ENCODE results near the gene MBNL2. TPM values are rescaled to one million over a fixed set of nuclear protein-coding genes. Genes with fewer than 3 reads are reported as not detected.

MBNL2 gene
- total RNA-seq, 3 donors from 2014 or later, result 68.5 to 131 (median 120) TPM

DNA sequence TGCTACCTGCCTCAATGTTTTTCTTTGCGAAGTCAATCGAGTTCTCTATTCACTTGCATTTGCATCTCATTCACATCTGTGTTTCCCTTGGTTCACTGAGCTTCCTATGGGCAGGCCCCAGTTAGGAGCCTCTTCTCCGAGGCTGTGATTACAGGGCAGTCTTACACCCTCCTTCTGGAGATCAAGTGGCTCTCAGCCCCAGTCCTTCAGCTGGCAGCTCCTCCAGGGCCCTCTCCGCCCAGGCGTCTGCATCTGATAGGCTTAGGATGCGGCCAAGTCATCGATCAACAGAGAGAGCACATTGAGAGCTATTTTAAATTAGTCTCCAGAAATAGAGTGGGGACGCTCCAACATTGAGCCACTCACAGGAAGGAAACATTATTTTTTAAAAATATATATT lies 44.2 kb downstream of the MBNL2 start:
- H3K9me3 ChIP-seq, result no peaks in the 10 kb centered on the region
- no peak for TF ChIP-seq POLR2A (IDR thresholded peaks at IDR 0.05)
- no peak for TF ChIP-seq POLR2AphosphoS5 (IDR thresholded peaks at IDR 0.05)
- TF ChIP-seq, protein P1, sequence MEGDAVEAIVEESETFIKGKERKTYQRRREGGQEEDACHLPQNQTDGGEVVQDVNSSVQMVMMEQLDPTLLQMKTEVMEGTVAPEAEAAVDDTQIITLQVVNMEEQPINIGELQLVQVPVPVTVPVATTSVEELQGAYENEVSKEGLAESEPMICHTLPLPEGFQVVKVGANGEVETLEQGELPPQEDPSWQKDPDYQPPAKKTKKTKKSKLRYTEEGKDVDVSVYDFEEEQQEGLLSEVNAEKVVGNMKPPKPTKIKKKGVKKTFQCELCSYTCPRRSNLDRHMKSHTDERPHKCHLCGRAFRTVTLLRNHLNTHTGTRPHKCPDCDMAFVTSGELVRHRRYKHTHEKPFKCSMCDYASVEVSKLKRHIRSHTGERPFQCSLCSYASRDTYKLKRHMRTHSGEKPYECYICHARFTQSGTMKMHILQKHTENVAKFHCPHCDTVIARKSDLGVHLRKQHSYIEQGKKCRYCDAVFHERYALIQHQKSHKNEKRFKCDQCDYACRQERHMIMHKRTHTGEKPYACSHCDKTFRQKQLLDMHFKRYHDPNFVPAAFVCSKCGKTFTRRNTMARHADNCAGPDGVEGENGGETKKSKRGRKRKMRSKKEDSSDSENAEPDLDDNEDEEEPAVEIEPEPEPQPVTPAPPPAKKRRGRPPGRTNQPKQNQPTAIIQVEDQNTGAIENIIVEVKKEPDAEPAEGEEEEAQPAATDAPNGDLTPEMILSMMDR (IDR thresholded peaks at IDR 0.05), result no peak
- DNase-seq (ENCODE audit: low spot score in 2 of 2), result no peak
- H3K36me3 ChIP-seq, result no peaks in the 10 kb centered on the region
- H3K27ac ChIP-seq, result peak overlapping the region in 1 of 2 donors; percentile 29
- no peaks in the 10 kb centered on the region for H3K27me3 ChIP-seq
- H3K4me1 ChIP-seq, result peaks cover 3 to 8% of the 10 kb centered on the region in 2 donors
- no peak overlapping the region for H3K4me3 ChIP-seq
- intact Hi-C loops (cut with DNase I; ENCODE audit: low total_unique reads), result no loop called here

DNA sequence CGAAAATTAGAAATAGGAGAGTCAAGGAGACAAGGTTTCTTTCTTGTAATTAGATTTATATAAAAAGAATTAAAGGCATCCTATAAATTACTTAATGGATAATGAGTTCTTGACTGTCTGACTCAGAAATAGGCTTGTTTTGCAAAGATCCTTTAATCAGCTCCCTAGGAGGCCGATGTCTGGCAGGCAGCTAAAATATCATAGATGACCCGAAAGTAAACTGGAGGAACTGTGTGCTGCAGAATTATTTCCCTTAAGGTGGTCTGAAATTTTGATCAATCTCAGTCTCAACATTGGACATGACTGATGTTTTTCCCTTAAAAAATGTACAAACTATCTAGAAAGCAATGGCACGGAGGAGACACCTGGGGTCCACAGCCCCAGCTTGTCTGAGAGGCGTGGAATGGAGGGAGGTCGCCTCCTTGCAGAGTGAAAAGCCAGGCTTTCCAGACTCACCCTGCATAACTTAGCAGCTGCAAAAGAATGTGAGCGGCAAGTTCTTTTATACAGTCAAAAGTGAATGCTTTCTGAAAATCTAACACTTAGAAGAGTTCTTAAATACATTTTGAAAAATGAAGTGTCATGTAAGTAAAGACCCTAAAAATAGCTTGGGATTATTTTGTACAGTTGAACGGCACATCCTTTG lies 44.8 kb downstream of the MBNL2 start:
- intact Hi-C loops (cut with DNase I; ENCODE audit: low total_unique reads), result no loop called here
- H3K27me3 ChIP-seq, result no peaks in the 10 kb centered on the region
- H3K4me3 ChIP-seq, result no peak overlapping the region
- no peaks in the 10 kb centered on the region for H3K9me3 ChIP-seq
- peak overlapping the region; percentile 41 to 75 for H3K27ac ChIP-seq
- H3K4me1 ChIP-seq, result peaks cover 0 to 4% of the 10 kb centered on the region in 2 donors
- no peaks in the 10 kb centered on the region for H3K36me3 ChIP-seq
- no peak for DNase-seq (ENCODE audit: low spot score in 2 of 2)
- TF ChIP-seq POLR2A (IDR thresholded peaks at IDR 0.05), result no peak
- no peak for TF ChIP-seq POLR2AphosphoS5 (IDR thresholded peaks at IDR 0.05)
- TF ChIP-seq, protein P1 (IDR thresholded peaks at IDR 0.05), result no peak

DNA sequence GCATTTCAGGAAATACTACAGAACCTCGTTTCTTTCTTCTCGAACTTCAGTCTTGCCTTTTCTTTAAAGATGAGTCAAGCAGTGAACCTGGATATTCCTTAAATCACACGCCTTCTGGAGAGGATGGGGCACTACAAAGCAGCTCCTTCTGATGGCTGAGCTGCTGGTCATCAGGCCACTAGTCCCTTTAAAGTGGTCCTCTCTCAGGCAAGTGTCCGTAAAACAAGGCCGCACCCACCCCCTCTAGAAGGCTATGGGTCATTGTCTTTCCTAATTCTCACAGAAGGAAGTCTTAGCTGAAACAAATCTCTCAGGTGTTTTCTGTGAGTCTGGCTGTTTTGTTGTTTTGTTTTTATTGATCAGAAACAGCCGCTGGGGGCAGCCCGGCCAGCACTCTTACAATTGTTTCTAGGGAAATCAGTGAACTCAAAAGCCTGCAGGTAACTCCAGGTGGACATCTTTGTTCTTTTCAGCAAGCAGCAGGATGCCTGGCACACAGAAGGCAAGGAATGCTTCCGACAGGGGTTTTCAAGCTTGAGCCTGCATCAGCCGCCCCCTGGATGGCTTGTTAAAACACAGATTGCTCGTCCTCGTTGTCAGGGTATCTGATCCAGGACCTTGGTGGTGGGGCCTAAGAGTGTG lies 45.4 kb downstream of the MBNL2 start:
- peak overlapping the region; percentile 41 to 75 for H3K27ac ChIP-seq

DNA sequence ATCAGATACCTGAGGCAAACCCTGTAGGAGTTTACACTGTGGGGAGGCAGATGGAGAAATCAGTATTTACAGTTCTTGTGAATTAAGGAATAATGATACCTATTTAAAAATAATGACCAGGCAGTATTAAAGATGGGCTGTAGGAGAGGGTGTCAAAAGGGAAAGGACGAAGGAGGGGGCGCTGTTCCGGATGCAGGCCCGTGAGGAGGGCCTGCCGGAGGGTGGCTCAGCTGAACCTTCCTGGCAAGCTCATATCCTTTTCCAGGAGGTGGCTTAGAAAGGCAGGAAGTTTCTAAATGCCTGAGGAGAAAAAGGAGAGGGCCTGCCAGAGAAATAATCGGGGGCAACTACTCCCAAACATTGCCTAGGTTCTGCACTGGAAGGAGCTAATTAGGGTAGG lies 46.6 kb downstream of the MBNL2 start:
- Histone ChIP-seq H3K27me3 (no peaks in the 10 kb centered on the region), H3K4me3 (peak overlapping the region in 1 of 3 donors; percentile 13), H3K36me3 (no peaks in the 10 kb centered on the region), H3K27ac (peak overlapping the region; percentile 41 to 75), H3K4me1 (peaks cover 0 to 12% of the 10 kb centered on the region in 2 donors), H3K9me3 (no peaks in the 10 kb centered on the region)
- no peak for DNase-seq (ENCODE audit: low spot score in 2 of 2)
- intact Hi-C loops (cut with DNase I; ENCODE audit: low total_unique reads), result no loop called here
- TF ChIP-seq, protein P1 (IDR thresholded peaks at IDR 0.05), result no peak
- TF ChIP-seq POLR2A (IDR thresholded peaks at IDR 0.05), result no peak
- TF ChIP-seq POLR2AphosphoS5 (IDR thresholded peaks at IDR 0.05), result no peak

More for the DNA sequence above, 45.4 kb downstream of the MBNL2 start:
- H3K4me3 ChIP-seq, result no peak overlapping the region
- intact Hi-C loops (cut with DNase I; ENCODE audit: low total_unique reads), result no loop called here
- H3K9me3 ChIP-seq, result no peaks in the 10 kb centered on the region
- TF ChIP-seq POLR2AphosphoS5 (IDR thresholded peaks at IDR 0.05) (no peak), POLR2A (IDR thresholded peaks at IDR 0.05) (no peak)
- TF ChIP-seq, protein P1 (IDR thresholded peaks at IDR 0.05), result no peak
- peaks cover 0 to 7% of the 10 kb centered on the region in 2 donors for H3K4me1 ChIP-seq
- peak in 1 of 2 donors; percentile 48 for DNase-seq (ENCODE audit: low spot score in 2 of 2)
- no peaks in the 10 kb centered on the region for H3K27me3 ChIP-seq
- no peaks in the 10 kb centered on the region for H3K36me3 ChIP-seq

DNA sequence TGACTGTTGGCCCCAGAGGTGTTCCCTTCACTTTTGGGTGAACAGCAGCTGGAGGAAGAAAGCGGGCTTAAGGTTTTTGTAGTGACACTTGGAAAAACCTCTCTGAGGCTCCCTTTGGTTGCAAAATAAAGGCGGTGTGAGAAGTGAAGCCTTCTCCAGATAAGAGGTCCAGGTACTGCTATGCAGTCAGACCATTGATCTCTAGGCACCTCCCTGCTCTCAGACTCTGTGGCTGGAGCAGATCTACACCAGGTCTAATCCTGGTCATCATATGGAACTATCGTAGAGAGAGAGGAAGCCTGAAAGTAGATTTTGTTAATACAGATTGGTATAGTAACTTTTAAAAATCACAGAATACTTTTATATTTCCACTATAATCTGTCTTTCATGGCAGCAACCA lies 47.5 kb downstream of the MBNL2 start:
- H3K27ac ChIP-seq, result peak overlapping the region; percentile 41 to 75
- peaks cover 0 to 13% of the 10 kb centered on the region in 2 donors for H3K4me1 ChIP-seq
- DNase-seq (ENCODE audit: low spot score in 2 of 2), result no peak
- no peaks in the 10 kb centered on the region for H3K36me3 ChIP-seq
- intact Hi-C loops (cut with DNase I; ENCODE audit: low total_unique reads), result no loop called here
- no peak overlapping the region for H3K4me3 ChIP-seq
- TF ChIP-seq, protein P1 (IDR thresholded peaks at IDR 0.05), result no peak
- TF ChIP-seq POLR2AphosphoS5 (IDR thresholded peaks at IDR 0.05) (no peak), POLR2A (IDR thresholded peaks at IDR 0.05) (no peak)
- H3K27me3 ChIP-seq, result no peaks in the 10 kb centered on the region
- H3K9me3 ChIP-seq, result no peaks in the 10 kb centered on the region

Data from breast epithelium (tissue), 4 donors.